SK-N-SH treated with all-trans-retinoic acid at 6 μM for 48 hours (cell line): ENCODE measurements around the gene RPS24.

ENCODE experiments used
- ATAC-seq: fragments of 200-7000 bp; cut with Tn5 transposase; 3 replicates; pipeline ENCODE4 v1.9.1; 2020; ENCODE audit warnings: mild to moderate bottlenecking, moderate library complexity
- ARNTL ChIP-seq: fragments of 450-650 bp; formaldehyde crosslinking; IDR thresholded peaks from 2 replicates; pipeline ENCODE4 v1.5.0; 2020; ENCODE audit warnings: low read depth, mild to moderate bottlenecking, moderate library complexity, borderline replicate concordance
- BACH2 ChIP-seq: fragments of 250-450 bp; sonication (Bioruptor Pico); IDR thresholded peaks from 2 replicates; pipeline ENCODE4 v1.9.0; 2021; ENCODE audit warnings: mild to moderate bottlenecking, borderline replicate concordance
- CSDC2 ChIP-seq: fragments of 250-450 bp; sonication (Bioruptor Pico); IDR thresholded peaks from 2 replicates; pipeline ENCODE4 v1.5.0; 2020; ENCODE audit warnings: mild to moderate bottlenecking, moderate library complexity
- ESRRG ChIP-seq: fragments of 250-450 bp; sonication (Bioruptor Pico); IDR thresholded peaks from 2 replicates; pipeline ENCODE4 v1.6.1; 2021; ENCODE audit warnings: mild to moderate bottlenecking
- GLIS3 ChIP-seq: fragments of 250-450 bp; sonication (Bioruptor Pico); IDR thresholded peaks from 2 replicates; pipeline ENCODE4 v1.5.0; 2020; ENCODE audit warnings: mild to moderate bottlenecking, moderate library complexity
- ISL1 ChIP-seq: fragments of 250-450 bp; sonication (Bioruptor Pico); IDR thresholded peaks from 2 replicates; pipeline ENCODE4 v2.1.2; 2022; ENCODE audit warnings: mild to moderate bottlenecking, moderate library complexity
- OSR1 ChIP-seq: fragments of 250-450 bp; sonication (Bioruptor Pico); IDR thresholded peaks from 2 replicates; pipeline ENCODE4 v1.8.0; 2022; ENCODE audit warnings: moderate library complexity, mild to moderate bottlenecking, inconsistent platforms
- PATZ1 ChIP-seq: fragments of 250-450 bp; sonication (Bioruptor Pico); IDR thresholded peaks from 2 replicates; pipeline ENCODE4 v1.8.0; 2020; ENCODE audit warnings: mild to moderate bottlenecking, moderate library complexity, borderline replicate concordance
- PPARA ChIP-seq: fragments of 250-450 bp; sonication (Bioruptor Pico); IDR thresholded peaks from 2 replicates; pipeline ENCODE4 v1.5.0; 2020; ENCODE audit warnings: mild to moderate bottlenecking, borderline replicate concordance
- RARB ChIP-seq: fragments of 250-450 bp; sonication (Bioruptor Pico); IDR thresholded peaks from 2 replicates; pipeline ENCODE4 v1.8.0; 2021; ENCODE audit warnings: mild to moderate bottlenecking, moderate library complexity
- SNAI2 ChIP-seq: fragments of 250-450 bp; sonication (Bioruptor Pico); IDR thresholded peaks from 2 replicates; pipeline ENCODE4 v1.5.0; 2020; ENCODE audit warnings: mild to moderate bottlenecking, moderate library complexity
- TCF4 ChIP-seq: fragments of 250-450 bp; sonication (Bioruptor Pico); IDR thresholded peaks from 2 replicates; pipeline ENCODE4 v1.8.0; 2021; ENCODE audit warnings: mild to moderate bottlenecking, moderate library complexity, borderline replicate concordance
- TOX ChIP-seq: fragments of 250-450 bp; sonication (Bioruptor Pico); IDR thresholded peaks from 2 replicates; pipeline ENCODE4 v1.8.0; 2021; ENCODE audit warnings: mild to moderate bottlenecking, moderate library complexity, borderline replicate concordance
- TSHZ2 ChIP-seq: fragments of 250-450 bp; sonication (Bioruptor Pico); IDR thresholded peaks from 2 replicates; pipeline ENCODE4 v1.5.0; 2020; ENCODE audit warnings: mild to moderate bottlenecking, moderate library complexity
- ZC3H10 ChIP-seq: fragments of 250-450 bp; sonication (Bioruptor Pico); IDR thresholded peaks from 2 replicates; pipeline ENCODE4 v1.5.1; 2021; ENCODE audit warnings: mild to moderate bottlenecking, moderate library complexity
- ZFP3 ChIP-seq: fragments of 250-450 bp; sonication (Bioruptor Pico); IDR thresholded peaks from 2 replicates; pipeline ENCODE4 v1.5.0; 2020; ENCODE audit warnings: mild to moderate bottlenecking, moderate library complexity
- ZFP30 ChIP-seq: fragments of 450-650 bp; formaldehyde crosslinking; IDR thresholded peaks from 2 replicates; pipeline ENCODE4 v1.5.0; 2022; ENCODE audit warnings: mild to moderate bottlenecking, moderate library complexity
- ZNF565 ChIP-seq: fragments of 450-650 bp; formaldehyde crosslinking; conservative IDR thresholded peaks from 2 replicates; pipeline ENCODE4 v1.5.0; 2020; ENCODE audit warnings: low read depth, mild to moderate bottlenecking, moderate library complexity
- ZNF70 ChIP-seq: fragments of 450-650 bp; formaldehyde crosslinking; IDR thresholded peaks from 2 replicates; pipeline ENCODE4 v1.5.0; 2020; ENCODE audit warnings: mild to moderate bottlenecking, moderate library complexity
- ZNF8 ChIP-seq: fragments of 450-650 bp; formaldehyde crosslinking; IDR thresholded peaks from 2 replicates; pipeline ENCODE4 v1.5.0; 2020; ENCODE audit warnings: mild to moderate bottlenecking, moderate library complexity
- TF ChIP-seq, protein P1 (sequence below): fragments of 250-450 bp; sonication (Bioruptor Pico); IDR thresholded peaks from 2 replicates; pipeline ENCODE4 v1.5.1; 2020; ENCODE audit warnings: low read depth, mild to moderate bottlenecking, moderate library complexity
- TF ChIP-seq, protein P2 (sequence below): fragments of 250-450 bp; sonication (Bioruptor Pico); IDR thresholded peaks from 2 replicates; pipeline ENCODE4 v1.8.0; 2021; ENCODE audit warnings: low read depth, mild to moderate bottlenecking, moderate library complexity, borderline replicate concordance
- TF ChIP-seq, protein P3 (sequence below): fragments of 250-450 bp; sonication (Bioruptor Pico); IDR thresholded peaks from 2 replicates; pipeline ENCODE4 v1.5.1; 2021; ENCODE audit warnings: mild to moderate bottlenecking, moderate library complexity

The RPS24 gene

GRCh38 chr10:78029269-78030226 is 4.1 kb upstream of the RPS24 start, which contains the start of gene POLR3A:
Gene POLR3A (minus strand): TSS chr10:78029515. CDS start chr10:78029407, 108 bp downstream.
- ATAC-seq = peak; percentile 59
- TF ChIP-seq PATZ1 (CRISPR knock-in tag) (peak; percentile 17; the same call in 1 of the 2 replicates), BACH2 (CRISPR knock-in tag) (no peak), CSDC2 (CRISPR knock-in tag) (no peak), ZNF565 (CRISPR knock-in tag) (no peak), ARNTL (CRISPR knock-in tag) (no peak), ESRRG (CRISPR knock-in tag) (no peak), SNAI2 (CRISPR knock-in tag) (no peak), ZNF8 (no peak), TOX (no peak), ISL1 (0 out of 2 replicates have a peak, but pooled peaks have one; percentile 32), GLIS3 (no peak), RARB (no peak), TSHZ2 (CRISPR knock-in tag) (0 out of 2 replicates have a peak, but pooled peaks have one; percentile 44), ZNF70 (CRISPR knock-in tag) (no peak), ZFP3 (CRISPR knock-in tag) (no peak), PPARA (CRISPR knock-in tag) (0 out of 2 replicates have a peak, but pooled peaks have one; percentile 4), TCF4 (CRISPR knock-in tag) (no peak; the same call in 1 of the 2 replicates), ZC3H10 (no peak), ZFP30 (no peak), OSR1 (CRISPR knock-in tag) (no peak)
- TF ChIP-seq, protein P1, sequence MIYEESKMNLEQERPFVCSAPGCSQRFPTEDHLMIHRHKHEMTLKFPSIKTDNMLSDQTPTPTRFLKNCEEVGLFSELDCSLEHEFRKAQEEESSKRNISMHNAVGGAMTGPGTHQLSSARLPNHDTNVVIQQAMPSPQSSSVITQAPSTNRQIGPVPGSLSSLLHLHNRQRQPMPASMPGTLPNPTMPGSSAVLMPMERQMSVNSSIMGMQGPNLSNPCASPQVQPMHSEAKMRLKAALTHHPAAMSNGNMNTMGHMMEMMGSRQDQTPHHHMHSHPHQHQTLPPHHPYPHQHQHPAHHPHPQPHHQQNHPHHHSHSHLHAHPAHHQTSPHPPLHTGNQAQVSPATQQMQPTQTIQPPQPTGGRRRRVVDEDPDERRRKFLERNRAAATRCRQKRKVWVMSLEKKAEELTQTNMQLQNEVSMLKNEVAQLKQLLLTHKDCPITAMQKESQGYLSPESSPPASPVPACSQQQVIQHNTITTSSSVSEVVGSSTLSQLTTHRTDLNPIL (CRISPR knock-in tag) = no peak
- TF ChIP-seq, protein P2, sequence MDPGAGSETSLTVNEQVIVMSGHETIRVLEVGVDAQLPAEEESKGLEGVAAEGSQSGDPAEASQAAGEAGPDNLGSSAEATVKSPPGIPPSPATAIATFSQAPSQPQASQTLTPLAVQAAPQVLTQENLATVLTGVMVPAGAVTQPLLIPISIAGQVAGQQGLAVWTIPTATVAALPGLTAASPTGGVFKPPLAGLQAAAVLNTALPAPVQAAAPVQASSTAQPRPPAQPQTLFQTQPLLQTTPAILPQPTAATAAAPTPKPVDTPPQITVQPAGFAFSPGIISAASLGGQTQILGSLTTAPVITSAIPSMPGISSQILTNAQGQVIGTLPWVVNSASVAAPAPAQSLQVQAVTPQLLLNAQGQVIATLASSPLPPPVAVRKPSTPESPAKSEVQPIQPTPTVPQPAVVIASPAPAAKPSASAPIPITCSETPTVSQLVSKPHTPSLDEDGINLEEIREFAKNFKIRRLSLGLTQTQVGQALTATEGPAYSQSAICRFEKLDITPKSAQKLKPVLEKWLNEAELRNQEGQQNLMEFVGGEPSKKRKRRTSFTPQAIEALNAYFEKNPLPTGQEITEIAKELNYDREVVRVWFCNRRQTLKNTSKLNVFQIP (CRISPR knock-in tag) = no peak
- TF ChIP-seq, protein P3, sequence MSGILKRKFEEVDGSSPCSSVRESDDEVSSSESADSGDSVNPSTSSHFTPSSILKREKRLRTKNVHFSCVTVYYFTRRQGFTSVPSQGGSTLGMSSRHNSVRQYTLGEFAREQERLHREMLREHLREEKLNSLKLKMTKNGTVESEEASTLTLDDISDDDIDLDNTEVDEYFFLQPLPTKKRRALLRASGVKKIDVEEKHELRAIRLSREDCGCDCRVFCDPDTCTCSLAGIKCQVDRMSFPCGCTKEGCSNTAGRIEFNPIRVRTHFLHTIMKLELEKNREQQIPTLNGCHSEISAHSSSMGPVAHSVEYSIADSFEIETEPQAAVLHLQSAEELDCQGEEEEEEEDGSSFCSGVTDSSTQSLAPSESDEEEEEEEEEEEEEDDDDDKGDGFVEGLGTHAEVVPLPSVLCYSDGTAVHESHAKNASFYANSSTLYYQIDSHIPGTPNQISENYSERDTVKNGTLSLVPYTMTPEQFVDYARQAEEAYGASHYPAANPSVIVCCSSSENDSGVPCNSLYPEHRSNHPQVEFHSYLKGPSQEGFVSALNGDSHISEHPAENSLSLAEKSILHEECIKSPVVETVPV = no peak

- ATAC-seq = no peak
- TF ChIP-seq TOX (no peak), TSHZ2 (CRISPR knock-in tag) (no peak), PPARA (CRISPR knock-in tag) (no peak), BACH2 (CRISPR knock-in tag) (no peak), ISL1 (no peak), RARB (no peak), OSR1 (CRISPR knock-in tag) (no peak), ARNTL (CRISPR knock-in tag) (no peak), ZFP3 (CRISPR knock-in tag) (no peak), SNAI2 (CRISPR knock-in tag) (no peak), ESRRG (CRISPR knock-in tag) (no peak)
- TF ChIP-seq, protein P2 (CRISPR knock-in tag) = no peak
- TF ChIP-seq, protein P1 (CRISPR knock-in tag) = no peak
Observed at GRCh38 chr10:78033387-78033636, 351 bp upstream of the RPS24 start.
